K562 (cell line): ENCODE measurements around the gene SURF4. TPM values are rescaled to one million over a fixed set of nuclear protein-coding genes. Genes with fewer than 3 reads are reported as not detected.

Source experiments
- ARID3A ChIP-seq: IDR thresholded peaks from 2 replicates; pipeline ENCODE4 v1.6.1; 2012; ENCODE audit warnings: low read depth, low read length, improper control_type of control experiment, borderline replicate concordance
- IRF2 ChIP-seq: sonication (generic); formaldehyde crosslinking; IDR thresholded peaks from 2 replicates; pipeline ENCODE4 v1.8.1; 2022; ENCODE audit warnings: mild to moderate bottlenecking, missing genetic modification reagents
- JUND ChIP-seq, 2 experiments: IDR thresholded peaks; 2 replicates in 1 of 2; 3 replicates in 1 of 2; pipeline ENCODE4 v1.6.1; 2011; ENCODE audit warnings: borderline replicate concordance in 2 of 2, low read depth in 2 of 2, low read length in 2 of 2, improper control_type of control experiment in 1 of 2, missing biosample characterization in 1 of 2, missing genetic modification characterization in 1 of 2, missing genetic modification reagents in 1 of 2
- KLF1 ChIP-seq: fragments of 450-650 bp; IDR thresholded peaks from 2 replicates; pipeline ENCODE4 v1.6.1; 2016; ENCODE audit warnings: missing genetic modification characterization, missing compliant biosample characterization
- MAX ChIP-seq: sonication (generic); formaldehyde crosslinking; IDR thresholded peaks from 2 replicates; pipeline ENCODE4 v1.9.0; 2022; ENCODE audit warnings: mild to moderate bottlenecking, missing genetic modification reagents
- MLLT1 ChIP-seq, 2 experiments: fragments of 450-650 bp; IDR thresholded peaks; 2 replicates each; pipeline ENCODE4 v1.6.1; 2016
- NBN ChIP-seq: fragments of 450-650 bp; IDR thresholded peaks from 2 replicates; pipeline ENCODE4 v1.6.1; 2016; ENCODE audit warnings: low read depth, mild to moderate bottlenecking
- POLR2AphosphoS2 ChIP-seq: IDR thresholded peaks from 2 replicates; pipeline ENCODE4 v1.6.1; 2012; ENCODE audit warnings: low read length, improper control_type of control experiment
- POLR2AphosphoS5 ChIP-seq: IDR thresholded peaks from 2 replicates; pipeline ENCODE4 v1.6.1; 2011; ENCODE audit warnings: mild to moderate bottlenecking, low read depth, low read length, moderate library complexity; ENCODE audit not compliant: control insufficient read depth, insufficient read depth
- PRMT5 ChIP-seq: sonication (generic); formaldehyde crosslinking; IDR thresholded peaks from 2 replicates; pipeline ENCODE4 v1.5.0; 2020; ENCODE audit warnings: missing genetic modification reagents
- REST ChIP-seq, 2 experiments: fragments of 450-650 bp; formaldehyde crosslinking in 1 of 2; IDR thresholded peaks; 2 replicates each; pipeline versions ENCODE4 v1.4.0 to v1.6.1; 2014 to 2020; ENCODE audit warnings: mild to moderate bottlenecking in 2 of 2, borderline replicate concordance in 1 of 2, low read depth in 1 of 2
- SMARCA5 ChIP-seq: fragments of 450-650 bp; IDR thresholded peaks from 2 replicates; pipeline ENCODE4 v1.6.1; 2016
- ZBTB17 ChIP-seq: fragments of 450-650 bp; formaldehyde crosslinking; IDR thresholded peaks from 2 replicates; pipeline ENCODE4 v1.4.0; 2020; ENCODE audit warnings: mild to moderate bottlenecking
- ZNF232 ChIP-seq: sonication (generic); formaldehyde crosslinking; IDR thresholded peaks from 2 replicates; pipeline ENCODE4 v1.8.0; 2022; ENCODE audit warnings: mild to moderate bottlenecking, missing genetic modification reagents
- ZNF311 ChIP-seq: fragments of 250-450 bp; sonication (Bioruptor Pico); IDR thresholded peaks from 2 replicates; pipeline ENCODE4 v1.4.0; 2020; ENCODE audit warnings: mild to moderate bottlenecking, moderate library complexity
- polyA plus RNA-seq, 8 experiments: library from polyadenylated mRNA; depleted of rRNA in 4 of 8; stranded (reverse) in 5 of 8; unstranded in 3 of 8; fragments of >200 nt; fragmentation: Nextera tagmentation in 2 of 8; fragmentation: Illumina TruSeq in 1 of 8; extraction: Ambion mirVana in 2 of 8; extraction: Trizol in 1 of 8; gene quantifications; 2 replicates each; pipeline versions ENCODE4 v1.2.1 to v1.2.3, GENCODE V29; 2011 to 2014; ENCODE audit warnings: inconsistent platforms in 1 of 8, missing spikeins in 1 of 8
- total RNA-seq, 7 experiments: library from RNA; depleted of rRNA in 6 of 7; stranded (reverse); fragments of >200 nt in 6 of 7; fragmentation: Illumina TruSeq in 2 of 7; extraction: Trizol in 2 of 7; gene quantifications; 2 replicates each; pipeline versions ENCODE4 v1.2.1 to v1.2.3, GENCODE V29; 2011 to 2021; ENCODE audit warnings: low replicate concordance in 1 of 7

The SURF4 gene
- total and polyA plus RNA-seq, 9 of the 15 experiments (the other 6 are each of a cell fraction or from before 2014, with no cell fraction given): 8.4 to 176 (median 130) TPM

GRCh38 chr9:133356391-133357091 is 19.3 kb downstream of the SURF4 start, which contains the start of the genes SURF1 and SURF2 (continued):
- TF ChIP-seq JUND (IDR thresholded peaks at IDR 0.05; ENCODE audit: borderline replicate concordance, low read depth, low read length): peak; percentile 33; the same call in 1 of the 2 replicates
- no peak for TF ChIP-seq JUND (tag; IDR thresholded peaks at IDR 0.05; ENCODE audit: borderline replicate concordance, low read depth, low read length)
- no peak for TF ChIP-seq ZNF311
- no peak for TF ChIP-seq ARID3A
- no peak for TF ChIP-seq ZBTB17
- TF ChIP-seq KLF1: no peak
- TF ChIP-seq MAX (CRISPR knock-in tag): peak; percentile 29; the same call in 1 of the 2 replicates
- TF ChIP-seq POLR2AphosphoS2: no peak
- TF ChIP-seq SMARCA5: no peak
- 0 out of 2 replicates have a peak, but pooled peaks have one; percentile 60 for TF ChIP-seq NBN
- peak; percentile 66; the same call in 1 of the 2 replicates for TF ChIP-seq POLR2AphosphoS5
- no peak for TF ChIP-seq REST (IDR thresholded peaks at IDR 0.05; ENCODE audit: borderline replicate concordance)
- TF ChIP-seq REST (CRISPR knock-in tag; IDR thresholded peaks at IDR 0.05; ENCODE audit: low read depth): no peak
- TF ChIP-seq ZNF232 (CRISPR knock-in tag): no peak
- TF ChIP-seq MLLT1 (IDR thresholded peaks at IDR 0.05): peak; percentile 27 to 39; a peak in 1 of 4 replicates
- TF ChIP-seq PRMT5 (CRISPR knock-in tag): no peak
- no peak for TF ChIP-seq IRF2
